Stimulated activated CD4-positive, alpha-beta T cell treated with anti-CD3 and anti-CD28 coated beads, TNF-alpha, amount 100 ng/mL, for 24 hours (primary cell): Measurements from ENCODE around the gene ACOT11.
"Not testable (repeated sequence)": the region's sequence is repeated elsewhere in the genome, so short reads cannot be mapped to it uniquely, and the experiment has no call there.

Source experiments
- DNase-seq, 3 experiments: peaks; one replicate each; pipeline ENCODE4 v3.0.0-alpha.2; 2020; ENCODE audit warnings: low read depth in 3 of 3

Gene ACOT11

GRCh38 chr1:54547601-54548388 is at the start of gene ACOT11:
Gene ACOT11, plus strand, starts transcription at chr1:54548228. Its CDS starts 82 bp downstream, at chr1:54548310.
- DNase-seq: no peak

- DNase-seq: no peak
Measured at GRCh38 chr1:54498383-54499096, 49.5 kb upstream of the ACOT11 start.

- no peak for DNase-seq
Measured at GRCh38 chr1:54499097-54499359, 49.0 kb upstream of the ACOT11 start.

GRCh38 chr1:54499360-54500106 is 48.5 kb upstream of the ACOT11 start:
- DNase-seq: no peak

GRCh38 chr1:54500107-54500431 is 48.0 kb upstream of the ACOT11 start:
- no peak for DNase-seq

GRCh38 chr1:54501849-54502248 is 46.2 kb upstream of the ACOT11 start:
- DNase-seq: no peak

GRCh38 chr1:54502342-54502741 is 45.7 kb upstream of the ACOT11 start:
- no peak for DNase-seq

GRCh38 chr1:54506594-54506993 is 41.4 kb upstream of the ACOT11 start:
- DNase-seq: no peak

GRCh38 chr1:54507033-54507870 is 40.8 kb upstream of the ACOT11 start:
- no peak for DNase-seq

- no peak for DNase-seq
Measured at GRCh38 chr1:54510715-54511270, 37.2 kb upstream of the ACOT11 start.

- not testable (repeated sequence) for DNase-seq
Measured at GRCh38 chr1:54513921-54514580, 34.0 kb upstream of the ACOT11 start.

- DNase-seq: no peak
Measured at GRCh38 chr1:54516249-54516920, 31.6 kb upstream of the ACOT11 start.

- DNase-seq: no peak
Measured at GRCh38 chr1:54517496-54517895, 30.5 kb upstream of the ACOT11 start.

GRCh38 chr1:54518489-54518888 is 29.5 kb upstream of the ACOT11 start:
- no peak for DNase-seq

GRCh38 chr1:54519709-54520108 is 28.3 kb upstream of the ACOT11 start:
- no peak for DNase-seq

- DNase-seq: no peak
Measured at GRCh38 chr1:54520631-54521321, 27.3 kb upstream of the ACOT11 start.

- not testable (repeated sequence) for DNase-seq
Measured at GRCh38 chr1:54526565-54526964, 21.5 kb upstream of the ACOT11 start.

- no peak for DNase-seq
Measured at GRCh38 chr1:54528613-54529012, 19.4 kb upstream of the ACOT11 start.

- no peak for DNase-seq
Measured at GRCh38 chr1:54532033-54532432, 16.0 kb upstream of the ACOT11 start.

GRCh38 chr1:54536656-54537055 is 11.4 kb upstream of the ACOT11 start:
- DNase-seq: not testable (repeated sequence)
